GM10266 (cell line): ENCODE data around the gene RNU5B-1.

ENCODE experiments used
- DNase-seq: peaks from one replicate; pipeline ENCODE4 v3.0.0; 2012; ENCODE audit errors: extremely low spot score
- TF ChIP-seq, protein P1 (sequence below): IDR thresholded peaks from 2 replicates; pipeline ENCODE4 v1.5.1; 2012; ENCODE audit warnings: mild to moderate bottlenecking, low read depth; ENCODE audit not compliant: control insufficient read depth, insufficient read depth; ENCODE audit errors: missing control alignments

The RNU5B-1 gene

DNA sequence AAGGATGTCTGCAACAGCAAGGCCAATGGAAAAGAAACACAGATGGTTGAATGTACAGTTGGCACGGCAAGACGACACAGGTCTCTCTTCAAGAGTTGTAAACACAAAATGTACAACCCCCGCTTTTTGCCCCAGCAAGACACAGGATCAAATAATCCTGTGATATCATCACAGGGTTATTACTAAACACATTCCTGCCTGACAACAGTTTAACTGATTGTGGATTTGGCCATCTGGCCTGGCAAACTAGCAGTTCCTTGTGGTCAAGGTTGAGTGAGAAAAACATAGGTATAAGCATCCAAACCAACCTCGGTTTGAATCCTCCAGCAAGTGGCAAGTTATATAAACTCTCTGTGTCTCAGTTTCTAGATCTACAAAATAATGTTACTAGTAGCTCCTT is 41.2 kb upstream of the RNU5B-1 start:
- TF ChIP-seq, protein P1, sequence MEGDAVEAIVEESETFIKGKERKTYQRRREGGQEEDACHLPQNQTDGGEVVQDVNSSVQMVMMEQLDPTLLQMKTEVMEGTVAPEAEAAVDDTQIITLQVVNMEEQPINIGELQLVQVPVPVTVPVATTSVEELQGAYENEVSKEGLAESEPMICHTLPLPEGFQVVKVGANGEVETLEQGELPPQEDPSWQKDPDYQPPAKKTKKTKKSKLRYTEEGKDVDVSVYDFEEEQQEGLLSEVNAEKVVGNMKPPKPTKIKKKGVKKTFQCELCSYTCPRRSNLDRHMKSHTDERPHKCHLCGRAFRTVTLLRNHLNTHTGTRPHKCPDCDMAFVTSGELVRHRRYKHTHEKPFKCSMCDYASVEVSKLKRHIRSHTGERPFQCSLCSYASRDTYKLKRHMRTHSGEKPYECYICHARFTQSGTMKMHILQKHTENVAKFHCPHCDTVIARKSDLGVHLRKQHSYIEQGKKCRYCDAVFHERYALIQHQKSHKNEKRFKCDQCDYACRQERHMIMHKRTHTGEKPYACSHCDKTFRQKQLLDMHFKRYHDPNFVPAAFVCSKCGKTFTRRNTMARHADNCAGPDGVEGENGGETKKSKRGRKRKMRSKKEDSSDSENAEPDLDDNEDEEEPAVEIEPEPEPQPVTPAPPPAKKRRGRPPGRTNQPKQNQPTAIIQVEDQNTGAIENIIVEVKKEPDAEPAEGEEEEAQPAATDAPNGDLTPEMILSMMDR, result no peak
- DNase-seq, result no peak

DNA sequence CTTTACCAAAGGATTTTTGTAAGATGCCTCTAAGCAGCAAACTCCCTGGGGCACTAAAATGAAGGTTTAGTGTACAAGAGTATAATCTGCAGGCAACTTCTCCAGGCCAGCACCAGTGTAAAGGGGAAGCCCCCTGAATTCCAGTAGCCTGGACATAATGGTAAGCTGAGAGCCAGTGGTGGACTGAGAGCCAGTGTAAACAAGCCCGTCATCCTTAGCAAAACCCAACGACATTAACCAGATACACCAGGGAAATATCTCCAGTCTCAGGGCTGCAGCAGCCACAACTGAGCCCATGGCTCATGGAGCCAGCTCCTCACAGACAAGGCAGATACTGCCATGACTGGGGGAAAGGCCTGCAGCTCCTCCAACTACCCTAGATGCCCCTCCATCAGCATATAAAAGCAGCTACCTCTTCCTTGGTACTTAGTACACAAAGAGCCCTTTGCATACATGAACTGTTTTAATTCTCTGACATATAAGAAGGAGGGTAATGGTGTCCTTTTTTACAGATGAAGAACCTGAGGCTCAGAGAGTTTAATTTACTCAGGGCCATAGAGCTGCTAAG is 39.5 kb upstream of the RNU5B-1 start:
- no peak for DNase-seq
- TF ChIP-seq, protein P1, result no peak

DNA sequence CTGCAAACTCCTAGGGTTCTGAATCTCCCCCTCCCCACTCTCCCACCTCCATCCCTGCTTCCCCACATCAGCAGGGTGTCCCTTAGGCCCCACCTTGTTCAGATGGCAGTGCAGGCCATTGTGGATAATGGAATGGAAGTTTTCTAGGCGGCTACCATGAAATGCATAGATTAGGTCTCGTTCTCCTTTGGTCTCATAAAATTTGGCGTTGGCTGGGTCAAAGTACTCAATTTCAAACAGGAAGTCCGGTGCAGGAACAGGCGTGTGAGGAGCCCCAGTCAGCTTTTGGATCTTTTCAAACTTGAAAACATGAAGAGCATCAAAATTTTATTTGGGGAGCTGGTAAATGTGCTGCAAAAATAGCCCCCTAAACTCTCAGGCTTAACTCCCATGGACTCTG is 38.0 kb upstream of the RNU5B-1 start:
- TF ChIP-seq, protein P1, result no peak
- no peak for DNase-seq

DNA sequence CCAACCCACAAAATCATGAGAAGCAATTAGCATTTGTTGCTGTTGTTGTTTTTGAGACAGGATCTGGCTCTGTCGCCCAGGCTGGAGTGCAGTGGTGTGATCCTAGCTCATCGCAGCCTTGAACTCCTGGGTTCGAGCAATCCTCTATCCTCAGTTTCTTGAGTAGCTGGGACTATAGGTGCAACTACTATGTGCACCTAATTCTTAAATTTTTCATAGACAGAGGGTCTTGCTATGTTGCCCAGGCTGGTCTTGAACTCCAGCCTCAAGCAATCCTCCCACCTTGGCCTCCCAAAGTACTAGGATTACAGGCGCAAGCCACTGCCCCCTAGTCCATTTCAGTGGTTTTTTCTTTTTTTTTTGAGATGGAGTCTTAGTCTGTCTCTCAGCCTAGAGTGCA is 36.1 kb upstream of the RNU5B-1 start:
- TF ChIP-seq, protein P1, result no peak
- DNase-seq, result no peak

DNA sequence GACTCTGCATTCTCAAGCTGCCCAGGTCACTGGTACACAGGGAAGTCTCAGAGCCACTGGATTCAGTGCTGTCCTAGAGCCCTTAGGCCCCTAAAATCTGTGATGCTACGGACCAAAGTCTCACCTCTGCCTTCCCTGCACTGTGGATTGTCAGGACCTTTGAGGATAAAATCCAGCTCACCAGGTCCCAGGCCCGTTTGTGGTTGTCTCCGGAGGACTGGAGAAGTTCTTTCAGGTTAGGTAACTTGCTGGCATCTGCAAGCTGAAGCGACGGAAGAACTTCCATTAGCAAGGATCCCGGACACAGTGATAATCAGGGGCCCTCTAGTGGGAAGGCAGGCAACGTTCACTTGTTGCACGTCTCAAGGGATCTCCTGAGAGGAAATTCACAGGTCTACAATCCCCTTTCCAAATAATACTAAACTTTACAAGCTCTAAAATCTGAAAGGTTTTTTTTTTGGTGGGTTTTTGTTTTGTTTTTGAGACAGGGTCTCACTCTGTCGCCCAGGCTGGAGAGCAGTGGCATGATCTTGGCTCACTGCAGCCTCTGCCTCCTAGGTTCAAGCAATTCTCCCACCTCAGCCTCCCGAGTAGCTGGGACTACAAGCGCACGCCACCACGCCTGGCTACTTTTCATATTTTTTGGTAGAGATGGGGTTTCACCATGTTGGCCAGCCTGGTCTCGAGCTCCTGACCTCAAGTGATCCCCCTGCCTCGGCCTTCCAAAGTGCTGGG is 33.5 kb upstream of the RNU5B-1 start:
- DNase-seq, result peak; percentile 43
- TF ChIP-seq, protein P1, result peak; percentile 64

DNA sequence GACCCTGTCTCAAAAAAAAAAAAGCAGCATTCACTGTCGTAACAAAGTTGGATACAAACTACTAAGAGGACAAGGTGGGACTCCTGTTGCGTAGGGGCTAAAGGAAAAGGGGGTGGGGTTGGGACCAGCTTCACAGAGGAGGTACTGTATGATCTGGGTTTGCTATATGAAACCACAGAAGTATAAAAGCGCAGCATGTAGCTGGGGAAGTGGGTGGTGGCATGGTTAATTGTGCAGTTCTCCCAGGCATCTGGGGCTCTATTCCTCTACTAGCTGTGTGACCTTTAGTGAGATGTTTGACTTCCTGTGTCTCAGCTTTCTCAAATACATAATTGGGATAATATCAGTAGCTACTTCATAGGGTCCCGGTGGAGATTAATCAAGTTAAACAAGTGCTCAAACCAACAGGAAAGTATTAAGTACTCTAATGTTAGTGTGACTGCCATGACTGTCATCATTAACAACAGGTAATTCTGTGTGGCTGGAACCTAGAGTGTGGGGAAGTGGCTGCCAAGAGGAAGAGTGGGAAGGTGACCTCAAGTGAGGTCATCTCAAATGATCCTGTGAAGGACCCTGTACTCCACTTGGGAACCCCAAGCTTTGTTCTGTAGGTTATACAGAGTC is 29.3 kb upstream of the RNU5B-1 start:
- TF ChIP-seq, protein P1, result no peak
- no peak for DNase-seq

DNA sequence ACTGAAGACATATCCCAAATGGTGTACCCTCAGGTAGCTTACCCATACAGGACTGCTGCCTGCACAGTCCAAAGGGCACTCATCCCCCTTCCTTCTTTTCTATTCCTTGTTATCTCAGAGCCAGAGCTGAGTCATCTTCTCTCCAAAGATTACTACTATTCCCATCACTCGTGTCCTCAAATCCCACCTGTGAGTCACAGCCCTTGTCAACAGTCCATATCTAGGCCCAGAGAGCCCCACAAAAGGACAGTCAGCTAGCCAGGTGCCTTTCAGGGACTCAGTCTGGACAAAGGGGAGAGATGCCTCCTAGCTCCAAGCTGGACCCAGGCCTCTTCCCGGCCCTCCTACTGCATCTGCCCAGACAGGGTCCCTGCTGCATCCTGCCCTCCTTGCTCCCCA is 28.8 kb upstream of the RNU5B-1 start:
- TF ChIP-seq, protein P1, result no peak
- no peak for DNase-seq
